ENCODE data around the gene ZMYND15. TPM values are rescaled to one million over a fixed set of nuclear protein-coding genes. Genes with fewer than 3 reads are reported as not detected.

Gene ZMYND15
- total and polyA plus RNA-seq, 2 of the 13 experiments (the other 11 are each of a cell fraction or from before 2014, with no cell fraction given) = 0.24 to 2.7 TPM

DNA sequence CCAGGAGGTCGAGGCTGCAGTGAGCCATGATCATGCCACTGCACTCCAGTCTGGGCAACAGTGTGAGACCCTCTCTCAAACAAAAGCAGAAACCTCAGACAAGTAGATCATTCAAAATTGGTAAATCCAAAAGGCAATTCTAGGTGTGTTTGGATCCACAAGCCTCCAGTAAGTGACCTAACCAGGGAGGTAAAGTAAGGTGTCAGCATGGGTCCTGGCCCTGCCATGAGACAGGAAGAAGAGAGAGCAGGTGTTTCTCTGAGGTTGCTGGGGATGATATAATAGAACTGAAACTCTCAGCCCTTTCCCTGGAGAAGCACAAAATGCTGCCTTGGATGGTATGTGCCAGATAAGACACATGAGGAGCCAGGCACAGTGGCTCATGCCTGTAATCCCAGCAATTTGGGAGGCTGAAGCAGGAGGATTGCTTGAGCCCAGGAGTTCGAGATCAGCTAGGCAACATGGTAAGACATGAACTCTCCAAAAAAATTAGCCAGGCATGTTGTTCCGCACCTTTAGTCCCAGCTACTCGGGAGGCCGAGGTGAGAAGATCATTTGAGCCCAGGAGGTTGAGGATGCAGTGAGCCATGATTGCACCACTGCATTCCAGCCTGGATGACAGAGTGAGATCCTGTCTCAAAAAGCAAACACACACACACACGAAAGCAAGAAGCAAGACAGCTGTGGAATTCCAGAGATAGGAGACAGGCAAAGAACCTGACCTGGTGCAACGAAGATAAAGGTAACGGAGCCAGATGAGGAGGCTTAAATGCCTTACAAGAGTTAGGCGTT is 38.5 kb downstream of the ZMYND15 start (continued):
- TF ChIP-seq, protein P1, sequence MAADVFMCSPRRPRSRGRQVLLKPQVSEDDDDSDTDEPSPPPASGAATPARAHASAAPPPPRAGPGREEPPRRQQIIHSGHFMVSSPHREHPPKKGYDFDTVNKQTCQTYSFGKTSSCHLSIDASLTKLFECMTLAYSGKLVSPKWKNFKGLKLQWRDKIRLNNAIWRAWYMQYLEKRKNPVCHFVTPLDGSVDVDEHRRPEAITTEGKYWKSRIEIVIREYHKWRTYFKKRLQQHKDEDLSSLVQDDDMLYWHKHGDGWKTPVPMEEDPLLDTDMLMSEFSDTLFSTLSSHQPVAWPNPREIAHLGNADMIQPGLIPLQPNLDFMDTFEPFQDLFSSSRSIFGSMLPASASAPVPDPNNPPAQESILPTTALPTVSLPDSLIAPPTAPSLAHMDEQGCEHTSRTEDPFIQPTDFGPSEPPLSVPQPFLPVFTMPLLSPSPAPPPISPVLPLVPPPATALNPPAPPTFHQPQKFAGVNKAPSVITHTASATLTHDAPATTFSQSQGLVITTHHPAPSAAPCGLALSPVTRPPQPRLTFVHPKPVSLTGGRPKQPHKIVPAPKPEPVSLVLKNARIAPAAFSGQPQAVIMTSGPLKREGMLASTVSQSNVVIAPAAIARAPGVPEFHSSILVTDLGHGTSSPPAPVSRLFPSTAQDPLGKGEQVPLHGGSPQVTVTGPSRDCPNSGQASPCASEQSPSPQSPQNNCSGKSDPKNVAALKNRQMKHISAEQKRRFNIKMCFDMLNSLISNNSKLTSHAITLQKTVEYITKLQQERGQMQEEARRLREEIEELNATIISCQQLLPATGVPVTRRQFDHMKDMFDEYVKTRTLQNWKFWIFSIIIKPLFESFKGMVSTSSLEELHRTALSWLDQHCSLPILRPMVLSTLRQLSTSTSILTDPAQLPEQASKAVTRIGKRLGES (CRISPR knock-in tag; IDR thresholded peaks at IDR 0.05; ENCODE audit: borderline replicate concordance) = no peak
- TF ChIP-seq NKX3-1 (CRISPR knock-in tag; IDR thresholded peaks at IDR 0.05) (no peak), MTF1 (CRISPR knock-in tag; IDR thresholded peaks at IDR 0.05) (no peak), KDM3A (CRISPR knock-in tag; IDR thresholded peaks at IDR 0.05; ENCODE audit: low read depth) (no peak), KLF15 (CRISPR knock-in tag; IDR thresholded peaks at IDR 0.05; ENCODE audit: borderline replicate concordance) (no peak), RBM22 (optimal IDR thresholded peaks at IDR 0.05; ENCODE audit: low read length) (no peak), ZNF253 (CRISPR knock-in tag; IDR thresholded peaks at IDR 0.05; ENCODE audit: borderline replicate concordance) (no peak), PAX8 (CRISPR knock-in tag; IDR thresholded peaks at IDR 0.05; ENCODE audit: borderline replicate concordance) (no peak), ZSCAN21 (CRISPR knock-in tag; IDR thresholded peaks at IDR 0.05; ENCODE audit: borderline replicate concordance) (0 out of 2 replicates have a peak, but pooled peaks have one; percentile 26), BHLHE40 (IDR thresholded peaks at IDR 0.05; ENCODE audit: low read length) (no peak; the same call in 1 of the 2 replicates), ZNF883 (CRISPR knock-in tag; IDR thresholded peaks at IDR 0.05; ENCODE audit: not compliant biosample characterization) (no peak), CHD2 (IDR thresholded peaks at IDR 0.05; ENCODE audit: low read depth, low read length) (no peak), ZNF446 (CRISPR knock-in tag; IDR thresholded peaks at IDR 0.05) (no peak), MAF1 (CRISPR knock-in tag; IDR thresholded peaks at IDR 0.05; ENCODE audit: borderline replicate concordance) (no peak)
- TF ChIP-seq, protein P2, sequence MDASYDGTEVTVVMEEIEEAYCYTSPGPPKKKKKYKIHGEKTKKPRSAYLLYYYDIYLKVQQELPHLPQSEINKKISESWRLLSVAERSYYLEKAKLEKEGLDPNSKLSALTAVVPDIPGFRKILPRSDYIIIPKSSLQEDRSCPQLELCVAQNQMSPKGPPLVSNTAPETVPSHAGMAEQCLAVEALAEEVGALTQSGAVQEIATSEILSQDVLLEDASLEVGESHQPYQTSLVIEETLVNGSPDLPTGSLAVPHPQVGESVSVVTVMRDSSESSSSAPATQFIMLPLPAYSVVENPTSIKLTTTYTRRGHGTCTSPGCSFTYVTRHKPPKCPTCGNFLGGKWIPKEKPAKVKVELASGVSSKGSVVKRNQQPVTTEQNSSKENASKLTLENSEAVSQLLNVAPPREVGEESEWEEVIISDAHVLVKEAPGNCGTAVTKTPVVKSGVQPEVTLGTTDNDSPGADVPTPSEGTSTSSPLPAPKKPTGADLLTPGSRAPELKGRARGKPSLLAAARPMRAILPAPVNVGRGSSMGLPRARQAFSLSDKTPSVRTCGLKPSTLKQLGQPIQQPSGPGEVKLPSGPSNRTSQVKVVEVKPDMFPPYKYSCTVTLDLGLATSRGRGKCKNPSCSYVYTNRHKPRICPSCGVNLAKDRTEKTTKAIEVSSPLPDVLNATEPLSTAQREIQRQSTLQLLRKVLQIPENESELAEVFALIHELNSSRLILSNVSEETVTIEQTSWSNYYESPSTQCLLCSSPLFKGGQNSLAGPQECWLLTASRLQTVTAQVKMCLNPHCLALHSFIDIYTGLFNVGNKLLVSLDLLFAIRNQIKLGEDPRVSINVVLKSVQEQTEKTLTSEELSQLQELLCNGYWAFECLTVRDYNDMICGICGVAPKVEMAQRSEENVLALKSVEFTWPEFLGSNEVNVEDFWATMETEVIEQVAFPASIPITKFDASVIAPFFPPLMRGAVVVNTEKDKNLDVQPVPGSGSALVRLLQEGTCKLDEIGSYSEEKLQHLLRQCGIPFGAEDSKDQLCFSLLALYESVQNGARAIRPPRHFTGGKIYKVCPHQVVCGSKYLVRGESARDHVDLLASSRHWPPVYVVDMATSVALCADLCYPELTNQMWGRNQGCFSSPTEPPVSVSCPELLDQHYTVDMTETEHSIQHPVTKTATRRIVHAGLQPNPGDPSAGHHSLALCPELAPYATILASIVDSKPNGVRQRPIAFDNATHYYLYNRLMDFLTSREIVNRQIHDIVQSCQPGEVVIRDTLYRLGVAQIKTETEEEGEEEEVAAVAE (CRISPR knock-in tag; IDR thresholded peaks at IDR 0.05; ENCODE audit: borderline replicate concordance) = no peak; the same call in 1 of the 2 replicates
- TF ChIP-seq, protein P3, sequence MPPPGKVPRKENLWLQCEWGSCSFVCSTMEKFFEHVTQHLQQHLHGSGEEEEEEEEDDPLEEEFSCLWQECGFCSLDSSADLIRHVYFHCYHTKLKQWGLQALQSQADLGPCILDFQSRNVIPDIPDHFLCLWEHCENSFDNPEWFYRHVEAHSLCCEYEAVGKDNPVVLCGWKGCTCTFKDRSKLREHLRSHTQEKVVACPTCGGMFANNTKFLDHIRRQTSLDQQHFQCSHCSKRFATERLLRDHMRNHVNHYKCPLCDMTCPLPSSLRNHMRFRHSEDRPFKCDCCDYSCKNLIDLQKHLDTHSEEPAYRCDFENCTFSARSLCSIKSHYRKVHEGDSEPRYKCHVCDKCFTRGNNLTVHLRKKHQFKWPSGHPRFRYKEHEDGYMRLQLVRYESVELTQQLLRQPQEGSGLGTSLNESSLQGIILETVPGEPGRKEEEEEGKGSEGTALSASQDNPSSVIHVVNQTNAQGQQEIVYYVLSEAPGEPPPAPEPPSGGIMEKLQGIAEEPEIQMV (CRISPR knock-in tag; IDR thresholded peaks at IDR 0.05; ENCODE audit: low read depth) = no peak
- TF ChIP-seq, protein P4, sequence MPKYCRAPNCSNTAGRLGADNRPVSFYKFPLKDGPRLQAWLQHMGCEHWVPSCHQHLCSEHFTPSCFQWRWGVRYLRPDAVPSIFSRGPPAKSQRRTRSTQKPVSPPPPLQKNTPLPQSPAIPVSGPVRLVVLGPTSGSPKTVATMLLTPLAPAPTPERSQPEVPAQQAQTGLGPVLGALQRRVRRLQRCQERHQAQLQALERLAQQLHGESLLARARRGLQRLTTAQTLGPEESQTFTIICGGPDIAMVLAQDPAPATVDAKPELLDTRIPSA (CRISPR knock-in tag; IDR thresholded peaks at IDR 0.05; ENCODE audit: borderline replicate concordance) = no peak
- TF ChIP-seq, protein P5, sequence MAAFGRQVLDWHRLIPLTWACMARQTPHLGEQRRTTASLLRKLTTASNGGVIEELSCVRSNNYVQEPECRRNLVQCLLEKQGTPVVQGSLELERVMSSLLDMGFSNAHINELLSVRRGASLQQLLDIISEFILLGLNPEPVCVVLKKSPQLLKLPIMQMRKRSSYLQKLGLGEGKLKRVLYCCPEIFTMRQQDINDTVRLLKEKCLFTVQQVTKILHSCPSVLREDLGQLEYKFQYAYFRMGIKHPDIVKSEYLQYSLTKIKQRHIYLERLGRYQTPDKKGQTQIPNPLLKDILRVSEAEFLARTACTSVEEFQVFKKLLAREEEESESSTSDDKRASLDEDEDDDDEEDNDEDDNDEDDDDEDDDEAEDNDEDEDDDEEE (CRISPR knock-in tag; IDR thresholded peaks at IDR 0.05) = no peak
